Measurements from ENCODE around the gene ST6GALNAC6. TPM values are rescaled to one million over a fixed set of nuclear protein-coding genes. Genes with fewer than 3 reads are reported as not detected.

The ST6GALNAC6 gene
- total RNA-seq, 2 donors from 2014 or later, result 222 to 302 TPM

Small RNA genes within 50 kb of the gene (microRNA-seq; reads per million reads assigned to microRNA genes)
- 0 to 1.4 reads per million in 2 donors for gene MIR4672

Other genes starting within 250 kb of the ST6GALNAC6 start
- gene CFAP157, start 192.6 kb downstream of the ST6GALNAC6 start, total RNA-seq, result under 1 TPM in 1 of 2 donors, not detected in 1; 0.14 TPM
- gene PTRH1, start 183.9 kb downstream of the ST6GALNAC6 start, total RNA-seq, result 1 to 10 TPM; 5.5 to 8.3 TPM
- gene TTC16, start 183.5 kb downstream of the ST6GALNAC6 start, total RNA-seq, result under 1 TPM in 1 of 2 donors, not detected in 1; 0.08 TPM
- gene TOR2A, start 164.3 kb downstream of the ST6GALNAC6 start, total RNA-seq, result 10 to 100 TPM; 32.0 to 32.7 TPM
- 1 to 10 TPM; 2.8 to 3.1 TPM for gene SH2D3C, start 120.9 kb downstream of the ST6GALNAC6 start, total RNA-seq
- 10 to 100 TPM; 70.4 to 87.4 TPM for gene CDK9, start 113.6 kb downstream of the ST6GALNAC6 start, total RNA-seq
- 10 to 100 TPM; 31.4 to 47.0 TPM for gene FPGS, start 96.7 kb downstream of the ST6GALNAC6 start, total RNA-seq
- 10 to 100 TPM; 15.1 to 26.5 TPM for gene ENG, start 44.9 kb downstream of the ST6GALNAC6 start, total RNA-seq
- 100 to 1,000 TPM; 114 to 141 TPM for gene AK1, start 21.9 kb downstream of the ST6GALNAC6 start, total RNA-seq
- gene ST6GALNAC4, start 17.4 kb upstream of the ST6GALNAC6 start, total RNA-seq, result 10 to 100 TPM; 37.5 to 46.9 TPM
- 1 to 10 TPM; 1.3 to 1.9 TPM for gene PIP5KL1, start 31.2 kb upstream of the ST6GALNAC6 start, total RNA-seq
- gene DPM2, start 38.3 kb upstream of the ST6GALNAC6 start, total RNA-seq, result 10 to 100 TPM; 25.1 to 28.6 TPM
- 100 to 1,000 TPM; 157 to 175 TPM for gene EEIG1, start 81.4 kb upstream of the ST6GALNAC6 start, total RNA-seq
- 10 to 100 TPM in 1 of 2 donors, 1 to 10 TPM in 1; 10.0 to 10.5 TPM for gene NAIF1, start 167.7 kb upstream of the ST6GALNAC6 start, total RNA-seq
- gene SLC25A25, start 168.6 kb upstream of the ST6GALNAC6 start, total RNA-seq, result 10 to 100 TPM; 20.5 to 26.2 TPM
- gene PTGES2, start 228.1 kb upstream of the ST6GALNAC6 start, total RNA-seq, result 100 to 1,000 TPM in 1 of 2 donors, 10 to 100 TPM in 1; 84.2 to 113 TPM
- gene LCN2, start 249.8 kb upstream of the ST6GALNAC6 start, total RNA-seq, result 100 to 1,000 TPM in 1 of 2 donors, 10 to 100 TPM in 1; 12.3 to 358 TPM

Measured in left colon (tissue), 2 donors.